Sigmoid colon (tissue), 7 donors: ENCODE measurements around the gene ARHGEF1. TPM values are rescaled to one million over a fixed set of nuclear protein-coding genes. Genes with fewer than 3 reads are reported as not detected.
A peak's percentile ranks its signal among the peaks of the same experiment; 100 is the strongest.

Source experiments
- DNase-seq: peaks from one replicate; pipeline ENCODE4 v3.0.0-alpha.2; 2019
- H3K27ac ChIP-seq, 4 donors: fragments of 200-600 bp; sonication (generic); one replicate each; pipeline ENCODE4 v1.5.1; 2016 to 2019; ENCODE audit warnings: mild to moderate bottlenecking in 1 of 4
- H3K27me3 ChIP-seq, 3 donors: fragments of 200-600 bp; sonication (generic); one replicate each; pipeline ENCODE4 v1.5.1; 2019; ENCODE audit warnings: mild to moderate bottlenecking in 1 of 3
- H3K36me3 ChIP-seq, 4 donors: fragments of 200-600 bp; sonication (generic); one replicate each; pipeline ENCODE4 v1.5.1; 2016 to 2019
- H3K4me1 ChIP-seq, 4 donors: fragments of 200-600 bp; sonication (generic); one replicate each; pipeline ENCODE4 v1.5.1; 2017 to 2019
- H3K4me3 ChIP-seq, 4 donors: fragments of 200-600 bp; sonication (generic); one replicate each; pipeline ENCODE4 v1.5.1; 2017 to 2019; ENCODE audit warnings: mild to moderate bottlenecking in 2 of 4, moderate library complexity in 1 of 4
- H3K9me3 ChIP-seq, 4 donors: fragments of 200-600 bp in 3 of 4; sonication (generic) in 3 of 4; one replicate each; pipeline versions ENCODE4 v1.5.1 to v1.6.1; 2013 to 2019
- EP300 ChIP-seq, 4 donors: sonication (generic); formaldehyde crosslinking; IDR thresholded peaks; one replicate each; pipeline ENCODE4 v1.6.1; 2017; ENCODE audit warnings: antibody characterized with exemption in 4 of 4
- POLR2A ChIP-seq, 2 donors: fragments of 450-650 bp; IDR thresholded peaks; one replicate each; pipeline ENCODE4 v1.6.1; 2016; ENCODE audit warnings: antibody characterized with exemption in 2 of 2, mild to moderate bottlenecking in 2 of 2, moderate library complexity in 2 of 2
- POLR2AphosphoS5 ChIP-seq, 4 donors: sonication (generic); formaldehyde crosslinking; IDR thresholded peaks; one replicate each; pipeline ENCODE4 v1.6.1; 2017; ENCODE audit warnings: antibody characterized with exemption in 4 of 4
- WGBS, 2 donors: extraction: QIAGEN DNeasy Blood & Tissue Kit; methylation state at CpG; one replicate each; pipeline ENCODE4 v1.1.7; 2013; 5-methylcytosine and 5-hydroxymethylcytosine counted together
- intact Hi-C: fragments of 100-400 bp; cut with DNase I; formaldehyde crosslinking; loops from one replicate; pipeline ENCODE4 v1.15.1; 2023
- polyA plus RNA-seq, 3 donors: library from polyadenylated mRNA; stranded (reverse); fragments of 200-250 nt; gene quantifications; one replicate each; pipeline ENCODE4 v1.2.3, GENCODE V29; 2013
- total RNA-seq, 4 donors: library from RNA; depleted of rRNA; stranded (reverse); fragments of >200 nt; gene quantifications; one replicate each; pipeline ENCODE4 v1.1.0, GENCODE V29; 2016
- TF ChIP-seq, protein P1 (sequence below), 4 experiments: fragments of 450-650 bp in 3 of 4; fragments of 200-600 bp in 1 of 4; IDR thresholded peaks; one replicate each; pipeline ENCODE4 v1.5.1; 2016 to 2019; ENCODE audit warnings: antibody characterized with exemption in 4 of 4, mild to moderate bottlenecking in 3 of 4, moderate library complexity in 2 of 4
- donor health status: healthy with polysubstance abuse.
- donor health status: Bipolar disorder and iron deficiency.
- donor health status: healthy.

ARHGEF1 gene
- total and polyA plus RNA-seq, 7 donors = 30.5 to 151 (median 36.7) TPM

DNA sequence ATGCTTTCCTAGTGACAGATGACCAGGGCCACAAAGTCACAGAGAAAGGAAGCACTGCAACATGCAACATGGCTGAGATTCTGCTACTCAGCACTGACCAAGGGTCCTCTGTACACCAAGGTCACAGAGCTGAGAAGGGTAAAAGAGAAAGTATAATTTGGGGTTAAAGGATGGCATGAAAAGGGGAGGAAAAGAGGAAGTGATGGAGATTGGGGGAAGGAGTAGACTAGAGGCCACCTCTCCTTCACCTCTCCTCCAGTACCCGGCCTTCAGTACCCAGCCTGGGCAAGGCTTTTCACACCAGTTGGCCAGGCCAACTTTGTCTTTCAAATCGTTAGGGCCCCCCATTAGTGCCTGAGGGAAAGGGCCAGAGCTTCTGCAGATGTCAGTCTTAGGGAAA lies 29.2 kb upstream of the ARHGEF1 start:
- Histone ChIP-seq H3K27ac (no peak overlapping the region), H3K4me3 (no peak overlapping the region), H3K27me3 (no peaks in the 10 kb centered on the region), H3K4me1 (no peaks in the 10 kb centered on the region), H3K9me3 (no peaks in the 10 kb centered on the region), H3K36me3 (no peaks in the 10 kb centered on the region)
- 74 to 75% methylated on average over 2 of the region's 2 CpGs for WGBS, 2 donors
- intact Hi-C loops = no loop called here
- TF ChIP-seq POLR2AphosphoS5 (IDR thresholded peaks at IDR 0.05) (no peak), EP300 (IDR thresholded peaks at IDR 0.05) (no peak), POLR2A (IDR thresholded peaks at IDR 0.05) (no peak)
- TF ChIP-seq, protein P1, sequence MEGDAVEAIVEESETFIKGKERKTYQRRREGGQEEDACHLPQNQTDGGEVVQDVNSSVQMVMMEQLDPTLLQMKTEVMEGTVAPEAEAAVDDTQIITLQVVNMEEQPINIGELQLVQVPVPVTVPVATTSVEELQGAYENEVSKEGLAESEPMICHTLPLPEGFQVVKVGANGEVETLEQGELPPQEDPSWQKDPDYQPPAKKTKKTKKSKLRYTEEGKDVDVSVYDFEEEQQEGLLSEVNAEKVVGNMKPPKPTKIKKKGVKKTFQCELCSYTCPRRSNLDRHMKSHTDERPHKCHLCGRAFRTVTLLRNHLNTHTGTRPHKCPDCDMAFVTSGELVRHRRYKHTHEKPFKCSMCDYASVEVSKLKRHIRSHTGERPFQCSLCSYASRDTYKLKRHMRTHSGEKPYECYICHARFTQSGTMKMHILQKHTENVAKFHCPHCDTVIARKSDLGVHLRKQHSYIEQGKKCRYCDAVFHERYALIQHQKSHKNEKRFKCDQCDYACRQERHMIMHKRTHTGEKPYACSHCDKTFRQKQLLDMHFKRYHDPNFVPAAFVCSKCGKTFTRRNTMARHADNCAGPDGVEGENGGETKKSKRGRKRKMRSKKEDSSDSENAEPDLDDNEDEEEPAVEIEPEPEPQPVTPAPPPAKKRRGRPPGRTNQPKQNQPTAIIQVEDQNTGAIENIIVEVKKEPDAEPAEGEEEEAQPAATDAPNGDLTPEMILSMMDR (IDR thresholded peaks at IDR 0.05) = no peak
- DNase-seq = no peak

DNA sequence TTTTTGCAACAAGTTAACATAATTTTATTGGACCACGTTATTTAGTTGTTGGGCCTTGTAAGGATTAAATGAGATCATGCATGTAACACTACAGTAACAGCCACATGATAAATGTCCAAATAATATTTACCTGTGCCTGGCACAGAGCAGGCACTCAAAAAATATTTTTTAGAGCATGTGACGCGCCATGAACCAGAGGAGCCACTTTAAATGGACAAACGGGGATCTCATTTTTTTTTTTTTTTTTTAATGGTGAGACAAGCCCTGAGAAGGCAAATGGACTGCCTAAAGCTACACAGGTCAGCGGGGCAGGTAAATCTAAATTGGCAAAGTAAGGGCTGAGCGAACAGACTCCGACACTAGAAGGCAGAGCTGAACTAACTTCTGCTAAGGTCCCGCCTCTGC lies 23.8 kb upstream of the ARHGEF1 start:
- TF ChIP-seq EP300 (IDR thresholded peaks at IDR 0.05) = no peak
- TF ChIP-seq POLR2AphosphoS5 (IDR thresholded peaks at IDR 0.05) = no peak
- TF ChIP-seq, protein P1 (IDR thresholded peaks at IDR 0.05) = no peak
- TF ChIP-seq POLR2A (IDR thresholded peaks at IDR 0.05) = no peak
- intact Hi-C loops = no loop called here
- Histone ChIP-seq H3K4me1 (peaks cover 0 to 35% (median 29%) of the 10 kb centered on the region in 4 donors), H3K36me3 (peaks cover 4 to 32% (median 21%) of the 10 kb centered on the region in 4 donors), H3K27ac (peak overlapping the region; percentile 88 to 97 (median 94)), H3K4me3 (peak overlapping the region; percentile 11 to 98 (median 87)), H3K27me3 (no peaks in the 10 kb centered on the region), H3K9me3 (no peaks in the 10 kb centered on the region)
- 1 to 6% methylated on average over 8 of the region's 8 CpGs for WGBS, 2 donors
- no peak for DNase-seq

DNA sequence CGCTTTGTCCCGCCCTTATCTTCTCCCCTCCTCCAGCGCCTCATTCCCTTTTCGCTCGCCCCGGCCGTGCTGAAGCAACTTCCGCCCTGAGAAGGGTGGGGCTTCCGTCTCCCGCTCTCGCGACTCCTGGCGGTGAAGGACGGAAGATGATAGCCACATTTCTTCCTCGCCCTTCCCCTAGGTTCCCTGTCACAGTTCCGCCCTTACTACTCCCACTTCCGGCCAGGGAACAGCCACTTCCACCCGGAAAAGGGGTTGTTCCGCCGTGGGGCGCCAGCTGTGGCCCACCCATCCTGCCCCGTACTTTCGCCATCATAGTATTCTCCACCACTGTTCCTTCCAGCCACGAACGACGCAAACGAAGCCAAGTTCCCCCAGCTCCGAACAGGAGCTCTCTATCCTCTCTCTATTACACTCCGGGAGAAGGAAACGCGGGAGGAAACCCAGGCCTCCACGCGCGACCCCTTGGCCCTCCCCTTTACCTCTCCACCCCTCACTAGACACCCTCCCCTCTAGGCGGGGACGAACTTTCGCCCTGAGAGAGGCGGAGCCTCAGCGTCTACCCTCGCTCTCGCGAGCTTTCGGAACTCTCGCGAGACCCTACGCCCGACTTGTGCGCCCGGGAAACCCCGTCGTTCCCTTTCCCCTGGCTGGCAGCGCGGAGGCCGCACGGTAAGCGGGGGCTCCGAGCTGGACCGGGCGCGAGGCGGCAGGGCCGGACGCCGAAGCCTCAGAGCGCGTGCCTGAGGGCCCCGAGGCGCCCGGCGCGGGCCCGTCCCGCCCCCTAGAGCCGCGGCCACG lies 23.2 kb upstream of the ARHGEF1 start, which contains the start of gene RPS19:
TSS of gene RPS19 (plus strand) at position 638 of the 801 bp plus-strand sequence. CDS start 520 bp downstream, outside the sequence.
- H3K27me3 ChIP-seq = no peaks in the 10 kb centered on the region
- peak; percentile 99 for DNase-seq
- no peak for TF ChIP-seq EP300 (IDR thresholded peaks at IDR 0.05)
- peak; percentile 47 to 61 for TF ChIP-seq POLR2A (IDR thresholded peaks at IDR 0.05)
- peak; percentile 87 to 96 (median 91) for TF ChIP-seq POLR2AphosphoS5 (IDR thresholded peaks at IDR 0.05)
- TF ChIP-seq, protein P1 (IDR thresholded peaks at IDR 0.05) = peak; percentile 60 to 92 (median 78)
- intact Hi-C loops = loop anchor here (1.0 to 2.0 kb wide), 2 partner anchors 22 to 99 kb away; partner anchors contain the start of gene RABAC1
- H3K9me3 ChIP-seq = no peaks in the 10 kb centered on the region
- peak within 1 kb of the TSS; percentile 84 to 98 (median 89) for H3K4me3 ChIP-seq
- 0 to 1% methylated on average over 76 of the region's 76 CpGs for WGBS, 2 donors
- H3K27ac ChIP-seq = peak within 1 kb of the TSS; percentile 88 to 97 (median 94)
- peaks cover 9 to 38% (median 27%) of the 10 kb centered on the region in 4 donors for H3K36me3 ChIP-seq
- H3K4me1 ChIP-seq = peaks cover 0 to 39% (median 31%) of the 10 kb centered on the region in 4 donors

DNA sequence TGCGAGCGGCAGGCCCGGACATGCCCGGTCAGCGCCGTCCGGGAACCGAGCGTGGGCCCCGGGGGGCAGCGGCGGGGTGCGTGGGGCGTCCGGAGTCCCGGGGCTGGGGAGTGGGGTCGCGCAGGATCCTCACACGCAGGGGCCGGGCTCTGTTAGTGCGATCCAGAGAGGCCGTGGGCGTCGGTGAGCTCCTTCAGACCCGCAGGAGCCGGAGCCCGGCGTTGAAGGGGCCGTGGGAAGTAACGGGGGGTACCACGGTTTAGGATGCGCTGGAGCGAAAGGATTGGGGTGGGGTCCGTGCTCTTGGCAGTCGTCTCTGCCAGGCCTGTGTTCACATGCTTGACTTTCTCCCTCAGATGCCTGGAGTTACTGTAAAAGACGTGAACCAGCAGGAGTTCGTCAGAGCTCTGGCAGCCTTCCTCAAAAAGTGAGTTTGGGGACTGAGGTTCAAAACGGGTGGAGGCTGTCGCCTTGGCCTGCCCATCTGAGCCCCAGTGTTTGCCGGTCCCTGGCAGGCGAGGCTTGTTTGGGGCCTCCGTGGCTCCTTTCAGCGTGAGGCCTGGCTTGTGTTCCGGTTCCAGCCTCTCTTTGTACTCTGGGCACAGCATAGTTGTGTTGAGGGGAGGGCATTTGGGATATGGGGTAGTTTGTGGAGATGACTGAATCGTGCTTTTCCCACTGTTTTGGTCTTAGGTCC lies 22.4 kb upstream of the ARHGEF1 start:
- Histone ChIP-seq H3K4me1 (peaks cover 0 to 39% (median 32%) of the 10 kb centered on the region in 4 donors), H3K4me3 (peak overlapping the region; percentile 84 to 98 (median 89)), H3K27me3 (no peaks in the 10 kb centered on the region), H3K9me3 (no peaks in the 10 kb centered on the region), H3K27ac (peak overlapping the region; percentile 88 to 97 (median 94)), H3K36me3 (peaks cover 9 to 45% (median 28%) of the 10 kb centered on the region in 4 donors)
- TF ChIP-seq EP300 (IDR thresholded peaks at IDR 0.05) (no peak), POLR2A (IDR thresholded peaks at IDR 0.05) (no peak), POLR2AphosphoS5 (IDR thresholded peaks at IDR 0.05) (no peak)
- peak; percentile 73 for DNase-seq
- 0 to 1% methylated on average over 45 of the region's 45 CpGs for WGBS, 2 donors
- intact Hi-C loops = loop anchor here (1.0 to 2.0 kb wide), 2 partner anchors 22 to 98 kb away; partner anchors contain the start of gene RABAC1
